ENCODE results near the gene SGK1. TPM values are rescaled to one million over a fixed set of nuclear protein-coding genes. Genes with fewer than 3 reads are reported as not detected.

The SGK1 gene
- total RNA-seq, 6 experiments from 2014 or later, result 75.4 to 117 (median 104) TPM

- TF ChIP-seq CTCF (IDR thresholded peaks at IDR 0.05), result no peak
- no peak for DNase-seq
- H3K36me3 Mint-ChIP-seq (ENCODE audit: low read depth), result peaks cover 66% of the 10 kb centered on the region
- H3K4me3 Mint-ChIP-seq, result peak overlapping the region; percentile 98
- peaks cover 11% of the 10 kb centered on the region for H3K27me3 Mint-ChIP-seq (ENCODE audit: insufficient read depth)
- H3K9me3 Mint-ChIP-seq, result no peaks in the 10 kb centered on the region
- H3K4me1 Mint-ChIP-seq (ENCODE audit: low read depth), result peaks cover 75% of the 10 kb centered on the region
- peak overlapping the region; percentile 95 for H3K27ac Mint-ChIP-seq
Observed at GRCh38 chr6:134172706-134173365, 145.1 kb downstream of the SGK1 start.

GRCh38 chr6:134172020-134172705, 145.7 kb downstream of the SGK1 start:
- H3K36me3 Mint-ChIP-seq (ENCODE audit: low read depth), result peaks cover 70% of the 10 kb centered on the region
- H3K4me1 Mint-ChIP-seq (ENCODE audit: low read depth), result peaks cover 69% of the 10 kb centered on the region
- peak overlapping the region; percentile 98 for H3K4me3 Mint-ChIP-seq
- H3K27me3 Mint-ChIP-seq (ENCODE audit: insufficient read depth), result peaks cover 17% of the 10 kb centered on the region
- no peak for DNase-seq
- no peaks in the 10 kb centered on the region for H3K9me3 Mint-ChIP-seq
- TF ChIP-seq CTCF (IDR thresholded peaks at IDR 0.05), result no peak
- peak overlapping the region; percentile 42 for H3K27ac Mint-ChIP-seq

- Mint-ChIP-seq H3K9me3 (no peaks in the 10 kb centered on the region), H3K4me1 (ENCODE audit: low read depth) (peaks cover 63% of the 10 kb centered on the region), H3K36me3 (ENCODE audit: low read depth) (peaks cover 70% of the 10 kb centered on the region), H3K4me3 (peak overlapping the region; percentile 98), H3K27me3 (ENCODE audit: insufficient read depth) (peaks cover 23% of the 10 kb centered on the region), H3K27ac (peak overlapping the region; percentile 42)
- no peak for DNase-seq
- no peak for TF ChIP-seq CTCF (IDR thresholded peaks at IDR 0.05)
Observed at GRCh38 chr6:134171517-134171916, 146.4 kb downstream of the SGK1 start.

- Mint-ChIP-seq H3K27ac (peak overlapping the region; percentile 42), H3K9me3 (no peaks in the 10 kb centered on the region), H3K36me3 (ENCODE audit: low read depth) (peaks cover 70% of the 10 kb centered on the region), H3K4me3 (peak overlapping the region; percentile 98), H3K4me1 (ENCODE audit: low read depth) (peaks cover 57% of the 10 kb centered on the region), H3K27me3 (ENCODE audit: insufficient read depth) (peaks cover 29% of the 10 kb centered on the region)
- no peak for DNase-seq
- no peak for TF ChIP-seq CTCF (IDR thresholded peaks at IDR 0.05)
Observed at GRCh38 chr6:134170844-134171243, 147.1 kb downstream of the SGK1 start.

- peaks cover 32% of the 10 kb centered on the region for H3K27me3 Mint-ChIP-seq (ENCODE audit: insufficient read depth)
- H3K27ac Mint-ChIP-seq, result peak overlapping the region; percentile 42; the same call in 1 of the 2 replicates
- H3K36me3 Mint-ChIP-seq (ENCODE audit: low read depth), result peaks cover 70% of the 10 kb centered on the region
- DNase-seq, result no peak
- H3K9me3 Mint-ChIP-seq, result no peaks in the 10 kb centered on the region
- peaks cover 52% of the 10 kb centered on the region for H3K4me1 Mint-ChIP-seq (ENCODE audit: low read depth)
- no peak for TF ChIP-seq CTCF (IDR thresholded peaks at IDR 0.05)
- H3K4me3 Mint-ChIP-seq, result peak overlapping the region; percentile 98
Observed at GRCh38 chr6:134169871-134170486, 147.9 kb downstream of the SGK1 start.
